Colonic mucosa (tissue), 4 donors: Measurements from ENCODE around the gene APOA1. TPM values are rescaled to one million over a fixed set of nuclear protein-coding genes. Genes with fewer than 3 reads are reported as not detected.

Experiments
- DNase-seq: peaks from one replicate; pipeline ENCODE4 v3.0.0-alpha.2; 2020
- H3K27ac ChIP-seq: fragments of 200-600 bp; one replicate; pipeline ENCODE4 v1.8.0; 2021
- H3K27me3 ChIP-seq: fragments of 200-600 bp; one replicate; pipeline ENCODE4 v1.8.0; 2021
- H3K36me3 ChIP-seq: fragments of 200-600 bp; one replicate; pipeline ENCODE4 v1.8.0; 2021
- H3K4me1 ChIP-seq: fragments of 200-600 bp; one replicate; pipeline ENCODE4 v1.8.0; 2021; ENCODE audit warnings: mild to moderate bottlenecking
- H3K4me3 ChIP-seq: fragments of 200-600 bp; one replicate; pipeline ENCODE4 v1.8.0; 2021
- H3K9ac ChIP-seq, 2 donors: one replicate each; pipeline ENCODE4 v1.7.0; 2013; ENCODE audit warnings: control low read depth in 2 of 2, low read depth in 2 of 2, low read length in 2 of 2
- H3K9me3 ChIP-seq: fragments of 200-600 bp; one replicate; pipeline ENCODE4 v1.8.0; 2021
- intact Hi-C: fragments of 100-400 bp; cut with DNase I; formaldehyde crosslinking; loops from one replicate; pipeline ENCODE4 v1.14.1; 2022
- total RNA-seq, 2 donors: library from RNA; stranded (reverse); fragmentation: NEBNext Ultra II Directional in 1 of 2; extraction: Animal tissue kit (Norgen Biotek cat#: 25700) in 1 of 2; gene quantifications; one replicate each; pipeline ENCODE4 v1.2.1, GENCODE V29; 2021
- TF ChIP-seq, protein P1 (sequence below): fragments of 200-600 bp; IDR thresholded peaks from one replicate; pipeline ENCODE4 v1.8.0; 2022; ENCODE audit warnings: antibody characterized with exemption, mild to moderate bottlenecking
- donor health status: healthy.
- donor health status: DM: no; HTN: no; CAD: no.
- donor health status: DM: no; HTN: no; CAD: no.

Gene APOA1
- total RNA-seq, 2 donors from 2014 or later: 0.53 to 6.6 TPM

DNA sequence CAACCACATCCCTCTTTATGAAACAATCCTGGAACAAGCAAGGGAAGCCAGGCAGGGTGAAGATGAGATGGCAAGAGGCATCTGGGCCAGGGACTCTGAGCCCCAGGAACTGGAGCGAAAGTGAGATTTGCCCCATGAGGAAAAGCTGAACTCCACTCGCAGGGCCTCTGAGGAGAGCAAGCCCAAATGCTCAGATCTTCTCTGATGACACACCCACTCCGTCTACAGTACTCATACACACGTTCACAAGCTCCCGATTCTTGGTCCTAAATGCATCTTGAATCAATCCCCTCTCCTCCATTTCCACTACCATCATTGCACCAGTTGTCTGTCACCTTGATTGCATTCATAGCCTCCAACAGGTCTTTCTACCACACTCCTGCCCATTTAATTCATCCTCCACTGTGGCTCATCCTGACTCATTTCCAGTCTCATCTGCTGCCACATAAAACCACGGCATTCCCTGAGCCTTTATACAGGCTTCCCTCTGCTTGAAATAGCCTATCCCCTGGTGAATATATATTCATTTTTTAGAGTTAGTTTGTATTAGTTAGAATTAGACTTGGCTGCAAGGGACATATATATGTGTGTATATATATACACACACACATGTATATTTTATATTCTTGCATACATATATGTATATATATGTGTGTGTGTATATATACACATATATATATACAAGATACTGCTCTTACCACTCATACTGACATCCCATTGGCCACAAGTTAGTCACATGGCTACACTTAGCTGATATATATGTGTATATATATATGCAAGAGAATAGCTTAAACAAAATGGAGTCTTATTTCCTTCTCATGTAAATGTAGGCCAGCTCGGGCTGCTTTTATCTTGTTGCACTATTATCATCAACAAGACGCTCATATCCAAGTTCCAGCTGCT, 44.3 kb downstream of the APOA1 start:
- DNase-seq: no peak
- Histone ChIP-seq H3K4me1 (no peaks in the 10 kb centered on the region), H3K36me3 (no peaks in the 10 kb centered on the region), H3K9ac (no peak overlapping the region), H3K4me3 (no peak overlapping the region), H3K27ac (no peak overlapping the region), H3K9me3 (no peaks in the 10 kb centered on the region), H3K27me3 (no peaks in the 10 kb centered on the region)
- intact Hi-C loops: loop anchor here (5.0 kb wide), 2 partner anchors 44 to 434 kb away; partner anchors contain the start of gene APOA1
- TF ChIP-seq, protein P1, sequence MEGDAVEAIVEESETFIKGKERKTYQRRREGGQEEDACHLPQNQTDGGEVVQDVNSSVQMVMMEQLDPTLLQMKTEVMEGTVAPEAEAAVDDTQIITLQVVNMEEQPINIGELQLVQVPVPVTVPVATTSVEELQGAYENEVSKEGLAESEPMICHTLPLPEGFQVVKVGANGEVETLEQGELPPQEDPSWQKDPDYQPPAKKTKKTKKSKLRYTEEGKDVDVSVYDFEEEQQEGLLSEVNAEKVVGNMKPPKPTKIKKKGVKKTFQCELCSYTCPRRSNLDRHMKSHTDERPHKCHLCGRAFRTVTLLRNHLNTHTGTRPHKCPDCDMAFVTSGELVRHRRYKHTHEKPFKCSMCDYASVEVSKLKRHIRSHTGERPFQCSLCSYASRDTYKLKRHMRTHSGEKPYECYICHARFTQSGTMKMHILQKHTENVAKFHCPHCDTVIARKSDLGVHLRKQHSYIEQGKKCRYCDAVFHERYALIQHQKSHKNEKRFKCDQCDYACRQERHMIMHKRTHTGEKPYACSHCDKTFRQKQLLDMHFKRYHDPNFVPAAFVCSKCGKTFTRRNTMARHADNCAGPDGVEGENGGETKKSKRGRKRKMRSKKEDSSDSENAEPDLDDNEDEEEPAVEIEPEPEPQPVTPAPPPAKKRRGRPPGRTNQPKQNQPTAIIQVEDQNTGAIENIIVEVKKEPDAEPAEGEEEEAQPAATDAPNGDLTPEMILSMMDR: no peak

DNA sequence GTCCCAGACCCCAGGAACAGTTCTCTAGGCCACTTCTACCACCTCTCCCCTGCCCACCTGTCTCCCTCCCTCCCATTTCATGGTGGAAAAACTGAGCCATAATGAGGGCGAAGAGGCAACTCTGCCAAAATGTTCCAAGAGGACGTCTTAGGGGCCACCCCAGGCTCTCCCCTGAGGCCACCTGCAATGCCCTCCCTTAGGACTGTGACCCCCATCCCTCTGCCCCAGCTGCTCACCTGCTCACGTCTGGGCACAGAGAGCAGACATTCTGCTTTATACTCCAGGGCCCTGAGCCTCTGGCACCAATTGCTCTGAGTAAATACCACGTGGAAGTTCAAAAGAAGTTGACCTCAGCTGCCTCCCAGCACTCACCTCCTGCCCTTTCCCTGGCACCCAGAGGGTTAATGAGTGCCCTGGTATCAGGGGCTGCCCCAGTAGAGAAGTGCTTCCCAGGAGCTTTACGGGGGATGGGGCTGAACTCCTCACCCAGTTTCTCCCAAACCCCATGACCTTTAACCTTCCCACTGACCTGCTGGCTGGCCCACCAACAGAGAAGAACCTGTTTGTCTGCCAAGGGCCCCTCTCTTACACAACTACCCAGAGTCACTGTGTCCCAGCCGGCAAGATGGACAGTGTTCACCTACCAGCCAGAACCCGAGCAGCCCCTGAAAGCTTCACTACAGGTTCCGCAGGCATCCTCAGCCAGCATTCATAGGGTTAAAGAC, 45.1 kb downstream of the APOA1 start:
- Histone ChIP-seq H3K9me3 (no peaks in the 10 kb centered on the region), H3K27ac (no peak overlapping the region), H3K36me3 (no peaks in the 10 kb centered on the region), H3K27me3 (no peaks in the 10 kb centered on the region), H3K4me1 (no peaks in the 10 kb centered on the region), H3K4me3 (no peak overlapping the region), H3K9ac (no peak overlapping the region)
- DNase-seq: no peak
- TF ChIP-seq, protein P1: no peak
- intact Hi-C loops: loop anchor here (5.0 kb wide), 2 partner anchors 45 to 435 kb away; partner anchors contain the start of gene APOA1

DNA sequence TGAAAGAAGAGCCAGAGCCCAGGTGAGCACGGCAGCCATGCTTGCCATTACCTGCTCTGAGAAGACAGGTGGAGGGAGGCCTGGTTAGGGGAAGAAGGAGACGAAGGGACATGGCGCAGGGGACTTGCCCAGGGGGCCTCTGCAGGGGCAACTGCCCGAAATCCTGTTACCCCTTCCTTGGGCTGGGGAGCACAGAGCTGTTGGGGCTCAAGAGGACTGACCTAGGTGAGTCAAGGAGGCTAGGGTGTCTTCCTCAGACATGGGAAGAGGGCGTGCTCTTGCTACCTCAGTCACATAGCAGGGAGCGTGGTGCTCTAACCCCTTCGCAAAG, 45.6 kb downstream of the APOA1 start, which contains the start of gene APOA5:
APOA5 (minus strand) TSS at position 67 of the 331 bp plus-strand sequence; CDS start at position 48, 19 bp downstream.
- H3K36me3 ChIP-seq: no peaks in the 10 kb centered on the region
- H3K9ac ChIP-seq: peak within 1 kb of the TSS in 1 of 2 donors; percentile 61
- no peaks in the 10 kb centered on the region for H3K27me3 ChIP-seq
- no peaks in the 10 kb centered on the region for H3K9me3 ChIP-seq
- peaks cover 3% of the 10 kb centered on the region for H3K4me1 ChIP-seq
- H3K4me3 ChIP-seq: no peak within 1 kb of the TSS
- TF ChIP-seq, protein P1: no peak
- intact Hi-C loops: loop anchor here (2.0 to 5.0 kb wide), 3 partner anchors 46 to 436 kb away; partner anchors contain the start of gene APOA1
- no peak for DNase-seq
- no peak within 1 kb of the TSS for H3K27ac ChIP-seq

DNA sequence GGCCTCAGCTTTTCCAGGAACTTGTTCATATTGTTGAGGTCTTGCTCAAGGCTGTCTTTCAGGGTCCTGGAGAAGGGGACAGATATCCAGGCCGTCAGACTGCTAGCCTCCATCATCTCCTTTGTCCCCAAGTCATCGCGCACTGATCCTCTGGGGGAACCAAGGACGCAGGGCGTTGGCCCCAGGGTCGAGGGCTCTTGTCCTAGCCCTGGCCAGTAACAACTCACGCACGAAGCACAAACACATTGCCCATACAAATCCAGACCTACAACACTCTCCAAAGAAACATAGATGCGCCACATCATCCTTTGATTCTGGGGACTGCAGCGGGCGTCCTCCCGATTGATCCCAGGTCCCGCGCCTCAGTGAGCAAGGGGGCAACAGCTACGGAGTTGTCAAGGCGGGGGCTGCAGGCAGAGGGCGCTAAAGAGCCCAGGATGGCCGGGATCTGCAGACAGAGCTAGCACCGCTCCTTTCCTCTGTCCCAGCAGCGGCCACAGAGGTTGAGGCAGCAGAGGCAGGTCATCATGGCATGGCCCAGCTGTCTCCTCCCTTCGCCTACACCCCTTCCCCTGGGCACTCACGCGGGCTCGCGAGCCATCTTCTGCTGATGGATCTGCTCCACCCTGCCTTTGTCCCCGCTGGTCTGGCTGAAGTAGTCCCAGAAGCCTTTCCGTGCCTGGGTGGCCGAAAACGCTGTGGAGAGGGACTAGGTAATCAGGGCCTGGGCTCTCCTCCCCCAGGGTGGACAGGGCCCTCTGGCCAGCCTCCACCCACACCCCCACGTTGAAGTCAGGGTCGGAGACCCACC, 46.2 kb downstream of the APOA1 start:
- H3K36me3 ChIP-seq: no peaks in the 10 kb centered on the region
- H3K27ac ChIP-seq: no peak overlapping the region
- peak; percentile 77 for DNase-seq
- peak overlapping the region in 1 of 2 donors; percentile 61 for H3K9ac ChIP-seq
- TF ChIP-seq, protein P1: peak; percentile 89
- H3K9me3 ChIP-seq: no peaks in the 10 kb centered on the region
- H3K4me3 ChIP-seq: no peak overlapping the region
- intact Hi-C loops: loop anchor here (2.0 to 5.0 kb wide), 3 partner anchors 46 to 436 kb away; partner anchors contain the start of gene APOA1
- H3K4me1 ChIP-seq: peaks cover 6% of the 10 kb centered on the region
- no peaks in the 10 kb centered on the region for H3K27me3 ChIP-seq
